K562 (cell line): ENCODE data around the gene ORAI3. TPM values are rescaled to one million over a fixed set of nuclear protein-coding genes. Genes with fewer than 3 reads are reported as not detected.
A peak's percentile ranks its signal among the peaks of the same experiment; 100 is the strongest.

ENCODE experiments used
- MGA ChIP-seq: fragments of 450-650 bp; IDR thresholded peaks from 2 replicates; pipeline ENCODE4 v1.6.1; 2016; ENCODE audit warnings: mild to moderate bottlenecking, moderate library complexity
- RBM25 ChIP-seq: fragments of 200-400 bp; formaldehyde crosslinking; IDR thresholded peaks from 2 replicates; pipeline ENCODE4 v1.6.1; 2018; ENCODE audit warnings: low read length, low read depth, moderate library complexity; ENCODE audit not compliant: severe bottlenecking
- STAT5B ChIP-seq: fragments of 250-450 bp; sonication (Bioruptor Pico); IDR thresholded peaks from 2 replicates; pipeline ENCODE4 v1.8.0; 2021; ENCODE audit warnings: mild to moderate bottlenecking, inconsistent platforms
- polyA plus RNA-seq, 8 experiments: library from polyadenylated mRNA; depleted of rRNA in 4 of 8; stranded (reverse) in 5 of 8; unstranded in 3 of 8; fragments of >200 nt; fragmentation: Nextera tagmentation in 2 of 8; fragmentation: Illumina TruSeq in 1 of 8; extraction: Ambion mirVana in 2 of 8; extraction: Trizol in 1 of 8; gene quantifications; 2 replicates each; pipeline versions ENCODE4 v1.2.1 to v1.2.3, GENCODE V29; 2011 to 2014; ENCODE audit warnings: inconsistent platforms in 1 of 8, missing spikeins in 1 of 8
- total RNA-seq, 7 experiments: library from RNA; depleted of rRNA in 6 of 7; stranded (reverse); fragments of >200 nt in 6 of 7; fragmentation: Illumina TruSeq in 2 of 7; extraction: Trizol in 2 of 7; gene quantifications; 2 replicates each; pipeline versions ENCODE4 v1.2.1 to v1.2.3, GENCODE V29; 2011 to 2021; ENCODE audit warnings: low replicate concordance in 1 of 7

ORAI3 gene
- total and polyA plus RNA-seq, 9 of the 15 experiments (the other 6 are each of a cell fraction or from before 2014, with no cell fraction given) = 4.9 to 23.3 (median 14.1) TPM

- TF ChIP-seq MGA (no peak), STAT5B (CRISPR knock-in tag) (no peak), RBM25 (peak; percentile 96)
Observed at GRCh38 chr16:30956601-30957455, 8.0 kb downstream of the ORAI3 start (continued).
